Left colon (tissue), 2 donors: ENCODE measurements around the gene CFAP410. TPM values are rescaled to one million over a fixed set of nuclear protein-coding genes. Genes with fewer than 3 reads are reported as not detected.
"Not testable (repeated sequence)": the region's sequence is repeated elsewhere in the genome, so short reads cannot be mapped to it uniquely, and the experiment has no call there.

Experiments
- ATAC-seq: fragments of 200-7000 bp; cut with Tn5 transposase; one replicate; pipeline ENCODE4 v1.9.1; 2020; ENCODE audit warnings: mild to moderate bottlenecking, moderate library complexity
- DNase-seq, 2 donors: peaks; one replicate each; pipeline ENCODE4 v3.0.0-alpha.2; 2020
- intact Hi-C, 2 donors: fragments of 100-400 bp; cut with DNase I in 1 of 2; cut with micrococcal nuclease in 1 of 2; formaldehyde crosslinking; loops; one replicate each; pipeline versions ENCODE4 v1.11.2 to v1.14.0; 2022; cut with DNase I, micrococcal nuclease
- total RNA-seq, 2 donors: library from RNA; stranded (reverse); fragmentation: NEBNext Ultra II Directional; extraction: Animal tissue kit (Norgen Biotek cat#: 25700); gene quantifications; one replicate each; pipeline ENCODE4 v1.2.1, GENCODE V29; 2021
- donor health status: DM: no; HTN: no; CAD: no.
- donor health status: DM: yes; HTN: yes; CAD: no.

CFAP410 gene
- total RNA-seq, 2 donors from 2014 or later, result 21.4 to 24.7 TPM

DNA sequence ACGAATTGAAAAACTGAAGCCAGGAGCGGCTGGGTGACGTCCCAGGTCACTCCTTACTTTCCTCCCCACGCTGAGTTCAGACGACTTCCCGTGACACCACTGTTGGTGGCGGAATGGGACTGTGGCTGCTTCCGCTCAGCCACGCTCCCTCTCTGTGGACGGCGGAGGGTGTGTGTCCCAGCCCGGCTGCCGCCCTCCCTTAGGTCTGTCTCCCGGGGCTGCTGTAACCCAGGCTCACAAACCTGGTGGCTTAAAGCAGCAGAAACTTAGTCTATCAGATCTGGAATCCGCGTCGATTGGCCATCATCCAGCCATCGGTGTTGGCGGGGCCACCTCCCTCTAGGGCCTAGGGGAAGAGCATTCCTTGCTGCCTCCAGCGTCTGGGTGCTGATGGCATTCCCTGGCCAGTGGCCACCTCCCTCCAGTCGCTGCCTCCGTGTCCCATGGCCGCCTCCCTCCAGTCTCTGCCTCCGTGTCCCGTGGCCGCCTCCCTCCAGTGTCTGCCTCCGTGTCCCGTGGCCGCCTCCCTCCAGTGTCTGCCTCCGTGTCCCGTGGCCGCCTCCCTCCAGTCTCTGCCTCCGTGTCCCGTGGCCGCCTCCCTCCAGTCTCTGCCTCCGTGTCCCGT lies 31.7 kb upstream of the CFAP410 start:
- DNase-seq (no peak), ATAC-seq (no peak)
- intact Hi-C loops, result no loop called here

DNA sequence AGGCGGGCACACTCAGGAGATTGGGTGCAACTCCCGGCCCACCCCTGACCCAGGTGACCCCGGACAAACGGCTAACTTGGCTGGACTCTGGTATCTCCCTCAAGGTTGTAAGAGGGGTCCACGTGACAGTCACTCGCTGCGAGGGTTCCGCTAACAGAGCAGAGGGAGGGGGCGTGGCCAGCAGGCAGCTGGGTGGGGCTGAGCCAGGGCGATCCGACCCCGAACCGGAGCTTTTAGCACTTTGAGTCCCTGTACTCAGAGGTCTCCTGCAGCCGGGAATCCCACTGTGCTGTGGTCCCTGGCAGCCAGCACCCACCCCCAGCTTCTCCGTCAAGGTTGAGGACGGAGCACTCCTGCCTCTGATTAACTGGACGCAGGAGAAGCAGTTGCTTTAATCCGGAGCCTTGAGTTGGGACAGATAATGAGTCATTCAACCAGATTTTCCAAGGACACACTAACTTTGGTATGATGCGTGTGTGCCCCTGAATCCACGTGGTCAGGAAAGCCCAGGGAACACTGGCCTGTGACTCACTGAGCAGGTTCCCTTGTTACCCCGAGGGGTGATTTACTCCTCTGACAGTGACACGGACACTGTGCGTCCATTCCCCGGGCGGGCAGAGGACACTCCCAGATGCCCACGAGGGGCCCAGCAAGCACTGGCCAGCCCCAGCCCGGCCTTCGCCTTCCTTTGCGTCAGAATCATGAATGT lies 31.0 kb upstream of the CFAP410 start:
- ATAC-seq, result peak; percentile 68
- intact Hi-C loops, result no loop called here
- peak; percentile 12 to 54 for DNase-seq

DNA sequence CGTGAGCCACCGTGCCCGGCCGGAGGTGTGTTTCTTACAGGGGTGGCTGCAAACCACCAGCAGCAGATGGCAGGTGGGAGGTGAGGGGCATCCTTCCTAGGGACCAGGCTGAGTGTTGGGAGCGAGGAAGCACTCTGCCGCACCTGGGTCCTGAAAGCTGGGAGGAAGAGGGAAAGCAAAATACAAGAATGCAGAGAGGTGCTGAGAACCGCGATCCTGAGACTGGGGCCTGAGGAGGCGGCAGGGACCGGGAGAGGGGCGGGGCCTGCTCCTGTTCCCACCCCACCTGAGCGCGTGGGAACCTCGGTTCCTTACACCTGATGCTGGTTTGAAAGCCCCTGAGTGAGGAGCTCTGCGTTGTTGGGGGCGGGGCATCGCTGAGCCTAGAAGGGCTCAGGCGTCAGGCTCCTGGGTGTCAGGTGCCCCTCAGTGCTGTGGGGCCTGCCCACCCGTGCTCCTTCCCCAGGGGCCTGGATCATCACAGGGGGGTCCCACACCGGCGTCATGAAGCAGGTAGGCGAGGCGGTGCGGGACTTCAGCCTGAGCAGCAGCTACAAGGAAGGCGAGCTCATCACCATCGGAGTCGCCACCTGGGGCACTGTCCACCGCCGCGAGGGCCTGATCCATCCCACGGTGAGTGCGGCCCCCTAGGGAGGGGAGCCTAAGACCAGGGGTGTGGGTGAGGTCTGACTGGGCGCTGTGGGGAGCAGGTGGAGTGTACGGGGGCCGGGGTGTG lies 29.7 kb upstream of the CFAP410 start:
- intact Hi-C loops, result no loop called here
- ATAC-seq (no peak), DNase-seq (peak in 1 of 2 donors; percentile 23)

DNA sequence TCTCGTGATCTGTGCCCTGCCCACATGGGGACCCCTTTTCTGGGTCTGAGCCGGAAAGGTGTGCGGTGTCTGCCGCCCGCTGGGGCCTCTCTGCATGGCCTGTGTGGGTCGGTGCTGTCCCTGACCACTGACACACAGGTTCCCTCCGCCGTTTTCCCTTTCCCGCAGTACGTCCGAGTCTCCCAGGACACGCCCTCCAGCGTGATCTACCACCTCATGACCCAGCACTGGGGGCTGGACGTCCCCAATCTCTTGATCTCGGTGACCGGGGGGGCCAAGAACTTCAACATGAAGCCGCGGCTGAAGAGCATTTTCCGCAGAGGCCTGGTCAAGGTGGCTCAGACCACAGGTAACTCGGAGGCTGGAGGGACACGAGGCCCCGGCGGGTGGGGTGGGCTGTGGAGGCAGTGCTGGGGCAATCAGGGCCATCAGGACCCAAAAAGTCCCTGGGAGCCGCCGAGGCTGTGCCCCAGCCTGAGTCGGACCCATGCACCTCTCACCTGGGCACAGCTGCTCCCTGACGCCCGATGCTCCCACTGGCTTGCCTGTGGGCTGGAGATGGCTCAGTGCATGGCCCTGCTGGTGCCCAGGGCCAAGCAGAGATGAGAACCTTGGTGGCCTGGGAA lies 27.5 kb upstream of the CFAP410 start:
- no peak for ATAC-seq
- intact Hi-C loops, result no loop called here
- no peak for DNase-seq

DNA sequence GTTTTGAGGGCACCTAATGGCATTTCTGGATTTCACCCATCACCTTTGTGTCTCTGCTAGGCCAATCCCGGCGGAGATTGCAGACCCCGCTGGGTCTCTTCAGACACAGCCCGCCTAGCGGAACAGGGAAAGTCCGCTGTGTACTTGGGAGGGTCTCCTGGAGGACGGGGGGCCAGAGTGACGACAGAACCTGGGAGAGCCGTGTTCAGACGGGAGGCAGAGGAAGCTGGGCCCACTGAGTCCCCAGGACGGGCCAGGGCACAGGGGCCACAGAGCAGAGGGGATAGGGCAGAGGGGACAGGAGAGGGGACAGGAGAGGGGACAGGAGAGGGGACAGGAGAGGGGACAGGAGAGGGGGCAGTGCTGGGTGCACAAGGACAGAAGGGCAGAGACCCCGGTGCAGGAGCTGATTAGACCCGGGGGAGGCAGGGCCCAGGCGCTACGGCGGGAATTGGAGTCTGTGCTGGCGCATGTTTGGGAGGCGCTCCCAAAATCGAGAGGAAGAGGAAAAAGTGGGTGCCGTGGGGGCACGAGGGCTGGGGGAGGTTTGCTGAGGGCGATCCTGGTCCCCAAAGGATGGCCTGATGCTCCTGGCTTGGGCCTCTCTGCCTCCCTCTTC lies 26.9 kb upstream of the CFAP410 start:
- ATAC-seq (no peak), DNase-seq (no peak)
- intact Hi-C loops, result no loop called here

DNA sequence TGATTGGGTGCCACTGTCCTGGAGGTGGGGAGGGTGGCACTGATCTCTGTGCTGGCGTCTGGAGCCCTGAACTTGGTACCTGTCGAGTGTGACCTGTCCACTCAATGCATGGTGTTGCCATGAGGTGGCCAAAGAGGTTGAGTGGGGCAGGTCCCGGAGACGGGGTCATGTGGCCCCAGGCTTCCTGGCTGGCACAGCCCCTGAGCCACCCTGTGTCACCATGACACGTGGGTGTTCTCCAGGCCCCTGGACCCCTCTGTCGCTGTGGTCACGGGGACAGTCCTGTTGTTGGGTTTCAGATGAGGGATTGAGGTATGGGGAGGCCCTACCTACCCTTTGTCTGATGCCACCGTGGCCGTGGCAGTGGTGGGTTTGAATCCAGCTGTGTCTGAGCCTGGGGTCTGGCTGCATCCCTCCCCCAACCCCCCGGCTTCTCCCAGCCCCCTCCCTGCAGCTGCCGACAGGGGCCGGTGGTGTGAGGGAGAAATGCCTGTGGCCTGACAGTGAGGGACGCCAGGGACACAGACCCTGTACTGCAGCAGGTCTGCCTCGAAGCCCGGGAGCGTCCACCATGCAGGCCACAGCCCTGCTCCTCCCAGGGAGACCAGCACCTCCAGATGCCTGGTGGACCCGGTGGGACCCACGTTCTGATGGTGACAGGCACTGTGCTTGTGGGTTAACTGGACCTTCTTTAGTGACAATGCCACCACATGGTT lies 26.2 kb upstream of the CFAP410 start:
- ATAC-seq, result no peak
- no peak for DNase-seq
- intact Hi-C loops, result no loop called here

DNA sequence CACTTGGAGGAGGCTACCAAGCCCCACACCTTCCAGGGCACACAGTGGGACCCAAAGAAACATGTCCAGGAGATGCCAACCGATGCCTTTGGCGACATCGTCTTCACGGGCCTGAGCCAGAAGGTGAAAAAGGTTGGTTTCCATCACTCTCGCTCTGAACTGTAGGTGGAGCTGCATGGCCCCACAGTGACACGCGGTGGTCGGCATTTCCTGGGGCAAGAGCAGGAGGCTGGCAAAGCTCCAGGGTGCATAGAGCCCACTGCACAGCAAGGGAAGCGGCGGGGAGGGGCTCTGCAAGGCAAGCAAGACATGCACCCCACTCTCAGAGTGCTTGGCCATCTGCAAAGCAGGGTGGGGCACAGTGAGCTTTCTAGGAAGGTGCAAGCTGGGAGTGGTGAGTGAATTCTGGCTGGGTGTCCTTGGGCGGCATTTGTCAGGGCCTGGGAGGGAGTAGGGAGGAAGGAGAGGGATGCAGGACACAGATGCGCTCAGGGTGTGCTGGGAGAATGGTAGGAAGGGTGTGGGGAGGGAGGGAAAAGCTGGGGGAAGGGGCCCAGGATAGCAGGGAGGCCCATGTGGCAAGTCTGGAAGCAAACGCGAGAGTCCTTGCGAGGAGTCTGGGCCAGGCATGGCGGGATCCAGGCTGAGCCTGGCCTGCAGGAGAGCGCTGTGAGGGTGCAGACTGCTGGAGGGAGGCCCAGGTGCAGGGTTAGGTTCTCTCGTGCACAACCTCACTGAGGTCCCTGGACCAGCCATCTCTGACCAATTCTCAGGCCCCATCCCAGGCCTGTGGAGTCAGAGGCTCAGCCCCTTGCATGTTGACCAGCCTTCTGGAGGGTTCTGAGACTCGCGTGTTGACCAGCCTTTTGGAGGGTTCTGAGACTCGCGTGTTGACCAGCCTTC lies 25.2 kb upstream of the CFAP410 start:
- intact Hi-C loops, result no loop called here
- DNase-seq, result peak in 1 of 2 donors; percentile 13
- ATAC-seq, result no peak

DNA sequence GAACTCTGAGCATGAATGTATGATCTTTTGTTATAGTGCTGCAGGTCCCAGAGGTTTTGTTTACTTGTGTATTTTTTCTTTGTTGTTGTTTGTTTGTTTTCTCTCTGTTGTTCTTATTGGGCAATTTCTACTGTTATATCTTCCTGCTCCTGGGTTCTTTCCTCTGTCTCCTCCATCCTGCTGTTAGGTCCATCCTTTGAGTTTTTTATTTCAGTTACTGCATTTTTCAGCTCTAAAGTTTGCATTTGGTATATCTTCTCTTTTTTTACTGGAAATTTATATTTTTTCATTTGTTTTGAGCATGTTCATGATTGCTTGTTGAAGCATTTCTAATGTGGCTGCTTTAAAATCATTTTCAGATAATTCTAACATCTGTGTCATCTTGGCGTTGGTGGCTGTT lies 24.1 kb upstream of the CFAP410 start:
- ATAC-seq (no peak), DNase-seq (no peak)
- intact Hi-C loops, result no loop called here

DNA sequence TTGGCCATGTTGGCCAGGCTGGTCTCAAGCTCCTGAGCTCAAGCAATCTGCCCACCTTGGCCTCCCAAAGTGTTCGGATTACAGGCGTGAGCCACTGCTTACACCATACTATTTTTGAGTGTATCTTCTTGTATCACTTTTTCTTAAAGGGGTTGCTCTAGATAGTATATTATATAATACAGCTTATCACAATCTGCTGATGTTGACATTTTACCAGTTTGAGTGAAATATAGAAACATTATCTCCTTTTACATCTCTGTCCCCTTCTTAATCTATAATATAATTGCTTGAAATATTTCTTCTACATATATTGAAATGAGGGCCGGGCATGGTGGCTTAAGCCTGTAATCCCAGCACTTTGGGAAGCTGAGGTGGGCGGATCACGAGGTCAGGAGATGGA lies 22.7 kb upstream of the CFAP410 start:
- ATAC-seq, intact Hi-C loops, DNase-seq: not testable (repeated sequence)

DNA sequence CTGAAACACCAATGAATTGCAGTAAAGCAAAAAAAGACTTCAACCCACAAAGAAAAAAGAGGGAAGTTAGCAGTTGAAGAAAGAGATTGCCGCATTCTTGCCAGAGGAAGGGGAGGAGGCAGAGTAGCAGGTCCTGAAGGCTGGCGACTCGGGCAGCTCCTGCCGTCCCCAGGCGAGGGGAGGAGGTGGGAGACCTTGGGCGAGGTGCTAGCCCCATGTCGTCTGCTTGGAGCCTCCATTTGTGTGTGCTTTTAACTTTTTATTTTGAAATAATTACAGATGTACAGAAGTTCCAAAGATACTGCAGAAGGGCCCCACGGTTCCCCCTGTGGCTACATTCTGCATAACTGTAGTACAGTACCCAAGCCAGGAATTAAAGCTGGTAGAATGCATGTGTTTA lies 21.0 kb upstream of the CFAP410 start:
- DNase-seq, result no peak

DNA sequence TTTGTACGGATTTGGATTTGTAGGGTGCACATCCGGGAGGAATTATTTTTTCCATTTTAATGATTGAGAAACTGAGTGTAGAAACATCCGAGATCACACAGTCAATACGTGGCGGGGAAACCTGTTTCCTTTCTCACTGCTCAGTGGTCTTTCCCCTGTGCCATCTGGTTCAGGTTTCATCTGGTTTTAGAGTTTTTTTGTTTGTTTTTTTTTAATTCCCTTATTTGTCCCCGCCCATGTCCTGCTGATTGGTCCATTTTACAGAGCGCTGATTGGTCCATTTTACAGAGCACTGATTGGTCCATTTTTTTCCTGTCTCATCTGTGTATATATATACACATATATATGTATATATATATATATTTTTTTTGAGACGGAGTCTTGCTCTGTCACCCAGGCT lies 20.2 kb upstream of the CFAP410 start:
- intact Hi-C loops, result no loop called here

More for the DNA sequence above, 21.0 kb upstream of the CFAP410 start:
- intact Hi-C loops, result no loop called here
- ATAC-seq, result no peak

DNA sequence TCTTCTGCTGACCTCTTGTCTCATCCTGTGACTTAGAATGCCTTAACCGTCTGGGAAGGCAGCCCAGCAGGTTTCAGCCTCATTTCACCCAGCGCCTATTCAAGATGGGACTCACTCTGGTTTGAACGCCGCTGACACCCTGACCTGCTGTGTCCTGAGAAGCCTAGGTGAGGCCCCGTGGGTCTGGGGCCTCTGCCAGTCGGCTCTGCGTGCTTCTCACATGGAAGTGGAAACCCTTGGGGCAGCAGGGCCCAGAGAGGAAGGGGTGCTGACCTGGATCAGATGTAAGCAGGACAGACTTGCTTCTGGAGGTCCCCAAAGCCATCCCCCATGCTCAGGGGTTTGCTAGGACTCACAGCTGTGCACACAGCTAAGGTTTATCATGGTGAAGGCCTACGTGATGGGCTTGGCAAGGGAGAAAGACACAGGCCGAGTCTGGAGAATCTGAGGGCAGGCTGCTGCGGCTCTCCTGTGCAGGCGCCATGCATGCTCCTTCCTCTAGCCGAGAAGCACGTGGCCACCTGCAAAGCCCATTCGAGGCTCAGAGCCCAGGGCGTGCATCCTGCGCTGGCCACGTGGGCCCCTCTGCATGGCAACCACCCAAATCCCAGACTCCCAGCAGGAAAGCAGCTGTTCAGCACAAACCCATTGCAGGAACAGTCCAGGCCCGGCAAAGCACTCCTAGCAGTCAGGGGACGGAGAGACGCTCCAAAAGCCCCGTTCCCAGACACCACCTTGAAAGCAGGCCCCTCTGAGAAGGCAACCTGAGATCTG lies 18.1 kb upstream of the CFAP410 start:
- ATAC-seq (no peak), DNase-seq (no peak)
- intact Hi-C loops, result no loop called here

More for the DNA sequence above, 20.2 kb upstream of the CFAP410 start:
- no peak for ATAC-seq
- no peak for DNase-seq

DNA sequence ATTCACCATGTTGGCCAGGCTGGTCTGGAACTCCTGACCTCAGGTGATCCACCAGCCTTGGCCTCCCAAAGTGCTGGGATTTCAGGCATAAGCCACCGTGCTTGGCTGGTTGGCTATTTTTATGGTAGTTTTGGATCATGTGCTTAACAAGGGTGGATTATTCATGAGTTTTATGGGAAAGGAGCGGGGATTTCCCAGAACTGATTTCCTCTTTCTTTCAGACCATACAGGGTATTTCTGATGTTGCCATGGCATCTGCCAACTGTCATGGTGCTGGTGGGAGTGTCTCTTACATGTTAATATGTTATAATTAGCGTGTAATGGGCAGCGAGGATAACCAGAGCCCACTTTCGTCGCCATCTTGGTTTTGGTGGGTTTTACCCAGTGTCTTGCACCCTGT lies 17.4 kb upstream of the CFAP410 start:
- DNase-seq (no peak), ATAC-seq (no peak)
- intact Hi-C loops, result no loop called here

DNA sequence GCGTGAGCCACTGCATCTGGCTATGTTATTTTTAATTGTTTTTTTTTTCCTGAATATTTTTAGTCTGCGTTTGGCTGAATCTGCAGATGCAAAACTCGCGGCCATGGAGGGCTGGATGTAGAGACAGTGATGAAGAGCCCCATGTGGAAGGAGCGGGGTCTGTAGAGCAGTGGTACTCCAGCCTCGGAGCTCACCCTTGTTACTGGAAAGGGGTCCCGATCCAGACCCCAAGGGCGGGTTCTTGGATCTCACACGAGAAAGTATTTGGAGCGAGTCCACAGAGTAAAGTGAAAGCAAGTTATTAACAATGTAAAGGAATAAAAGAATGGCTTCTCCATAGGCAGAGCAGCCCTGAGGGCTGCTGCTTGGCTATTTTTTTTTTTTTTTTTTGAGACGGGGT lies 17.0 kb upstream of the CFAP410 start:
- DNase-seq, result no peak
- ATAC-seq, result no peak
- intact Hi-C loops, result no loop called here

DNA sequence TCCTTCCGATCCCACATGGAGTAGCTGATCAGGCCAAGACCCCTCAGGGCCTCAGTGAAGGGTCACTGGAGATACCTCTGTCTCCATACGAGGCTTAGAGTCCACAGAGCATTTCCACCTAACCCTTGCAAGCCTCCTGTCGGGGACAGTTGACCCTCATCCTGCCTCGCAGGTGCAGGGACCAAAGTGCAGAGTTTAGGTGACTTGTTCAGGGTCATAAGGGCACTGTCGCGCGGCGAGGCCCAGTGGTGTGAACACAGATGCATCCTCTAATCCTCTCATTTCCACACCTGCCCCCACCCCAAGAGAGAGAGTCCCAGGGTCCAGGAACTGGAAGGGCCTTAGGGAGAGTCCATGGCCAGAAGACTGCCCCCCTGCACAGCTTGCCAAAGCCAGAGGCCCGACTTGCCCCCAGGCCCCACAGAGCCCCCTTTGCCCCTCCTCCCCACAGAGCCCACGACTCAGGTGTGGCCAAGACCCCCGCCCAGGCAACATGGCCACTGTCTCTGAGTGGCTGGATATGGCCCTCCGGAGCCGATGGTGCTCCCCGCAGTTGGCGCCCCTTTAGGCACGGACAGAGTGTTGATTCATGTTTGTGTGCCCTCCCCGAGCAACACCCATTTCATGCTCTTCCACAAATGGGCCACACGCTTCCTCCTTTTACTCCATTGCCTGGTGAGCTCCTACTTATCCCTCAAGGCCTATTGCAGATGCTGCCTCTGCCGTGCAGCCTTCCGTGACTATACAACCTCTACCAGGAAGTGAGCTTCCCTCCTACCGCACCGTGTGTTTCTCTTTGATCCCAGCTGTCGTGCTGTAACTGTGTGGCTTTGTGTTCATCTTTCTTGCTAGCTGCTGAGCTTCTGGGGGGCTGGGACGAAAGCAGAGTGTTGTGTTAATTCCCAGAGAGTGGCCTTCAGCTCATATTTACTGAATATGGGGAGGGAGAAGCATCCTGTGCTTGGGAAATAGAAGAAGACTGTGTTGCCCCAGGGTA lies 15.9 kb upstream of the CFAP410 start:
- no peak for DNase-seq
- intact Hi-C loops, result no loop called here

DNA sequence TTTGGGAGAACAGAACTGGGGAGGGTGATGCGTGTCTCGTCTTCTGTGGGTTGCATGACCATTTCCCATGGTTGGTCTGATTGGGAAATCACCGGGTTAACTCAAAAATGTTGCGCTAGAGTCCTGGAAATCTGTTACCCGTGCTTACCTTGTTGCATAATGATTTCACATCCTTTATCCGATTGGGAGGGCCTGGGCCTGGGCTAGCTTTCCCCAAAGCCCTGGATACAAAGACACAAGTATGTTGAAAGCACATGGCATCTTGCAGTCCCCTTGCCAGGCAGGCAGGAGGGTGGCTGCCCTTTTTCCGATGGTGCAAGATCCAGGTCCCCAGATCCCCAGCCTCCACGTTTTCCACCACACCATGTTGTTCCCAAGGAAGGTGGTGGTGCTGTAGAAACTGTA lies 14.8 kb upstream of the CFAP410 start:
- DNase-seq (no peak), ATAC-seq (no peak)
- intact Hi-C loops, result no loop called here

More for the DNA sequence above, 15.9 kb upstream of the CFAP410 start:
- ATAC-seq, result no peak
